NCI-H1048 (cell line): ENCODE data around the gene ZNF641.
"Not testable (repeated sequence)": the region's sequence is repeated elsewhere in the genome, so short reads cannot be mapped to it uniquely, and the experiment has no call there.

Experiments used
- DNase-seq: peaks from one replicate; lab custom pipeline; 2025; lab: John Stamatoyannopoulos, UW

The ZNF641 gene

DNA sequence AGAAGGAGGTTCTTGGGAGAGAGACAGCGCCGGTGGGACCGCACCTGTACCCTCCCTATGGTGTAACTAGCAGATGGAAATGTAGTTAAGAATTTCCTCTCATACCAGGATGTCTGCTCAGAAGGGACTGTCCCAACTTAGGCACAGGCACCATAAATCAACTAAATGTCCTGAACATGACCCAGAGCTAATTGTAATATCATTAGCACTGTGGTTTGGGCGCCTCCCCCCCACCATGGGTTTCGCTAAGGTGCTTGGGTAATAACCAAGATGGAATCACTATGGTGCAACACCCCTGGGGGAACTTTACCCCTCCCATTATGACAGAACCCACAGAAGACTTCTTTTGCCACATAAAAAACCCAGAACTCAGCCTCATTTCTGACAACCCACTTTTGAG, 15.9 kb downstream of the ZNF641 start:
- no peak for DNase-seq

DNA sequence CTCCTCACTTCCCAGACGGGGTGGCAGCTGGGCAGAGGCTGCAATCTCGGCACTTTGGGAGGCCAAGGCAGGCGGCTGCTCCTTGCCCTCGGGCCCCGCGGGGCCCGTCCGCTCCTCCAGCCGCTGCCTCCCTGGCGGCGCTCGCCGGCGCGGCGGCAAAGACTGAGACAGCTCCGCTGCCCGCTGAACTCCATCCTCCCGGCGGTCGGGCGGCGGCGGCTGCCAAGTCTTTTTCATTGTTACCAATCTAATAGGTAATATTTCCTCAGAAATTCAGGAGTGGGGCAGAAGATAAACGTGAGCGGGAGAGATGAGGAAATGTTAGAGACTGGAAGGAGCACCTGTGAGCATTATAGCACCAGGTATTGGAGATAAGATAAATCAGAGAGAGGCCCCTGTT, 17.0 kb downstream of the ZNF641 start:
- not testable (repeated sequence) for DNase-seq

DNA sequence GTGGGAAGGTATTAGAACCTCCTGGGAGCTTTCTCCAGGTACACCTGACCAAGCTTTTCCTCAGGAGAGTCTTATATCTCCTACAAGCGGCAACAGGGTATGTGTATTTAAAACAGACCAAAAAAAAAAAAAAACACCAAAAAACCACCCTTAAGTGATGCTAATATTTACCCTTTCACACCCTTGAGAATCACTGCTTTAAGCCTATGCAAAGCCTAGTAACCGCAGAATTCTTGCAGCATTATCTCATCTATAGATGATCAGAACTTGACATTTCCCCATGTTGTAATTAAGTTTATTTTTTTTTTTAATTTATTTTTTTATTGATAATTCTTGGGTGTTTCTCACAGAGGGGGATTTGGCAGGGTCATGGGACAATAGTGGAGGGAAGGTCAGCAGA, 19.3 kb downstream of the ZNF641 start:
- DNase-seq: no peak

DNA sequence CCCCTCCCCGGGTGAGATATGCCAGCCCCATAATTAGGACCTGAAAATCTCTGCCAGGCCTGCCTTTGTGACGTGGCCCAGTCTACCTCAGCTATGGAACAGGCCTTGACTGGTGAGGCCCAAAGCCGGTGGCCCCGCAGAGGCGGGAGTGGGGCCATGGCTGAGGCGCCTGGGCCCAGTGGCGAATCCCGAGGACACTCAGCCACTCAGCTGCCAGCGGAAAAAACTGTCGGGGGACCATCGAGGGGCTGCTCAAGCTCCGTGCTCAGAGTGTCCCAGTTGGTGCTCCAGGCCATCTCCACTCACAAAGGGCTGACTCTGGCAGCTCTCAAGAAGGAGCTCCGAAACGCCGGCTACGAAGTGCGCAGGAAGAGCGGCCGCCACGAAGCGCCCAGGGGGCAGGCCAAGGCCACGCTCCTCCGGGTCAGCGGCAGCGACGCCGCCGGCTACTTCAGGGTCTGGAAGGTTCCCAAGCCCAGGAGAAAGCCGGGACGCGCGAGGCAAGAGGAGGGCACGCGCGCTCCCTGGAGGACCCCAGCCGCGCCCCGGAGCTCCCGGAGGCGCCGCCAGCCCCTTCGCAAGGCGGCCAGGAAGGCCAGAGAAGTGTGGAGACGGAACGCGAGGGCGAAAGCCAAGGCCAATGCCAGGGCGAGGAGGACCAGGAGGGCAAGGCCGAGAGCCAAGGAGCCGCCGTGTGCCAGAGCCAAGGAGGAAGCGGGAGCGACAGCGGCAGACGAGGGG, 21.4 kb downstream of the ZNF641 start:
- DNase-seq: no peak

DNA sequence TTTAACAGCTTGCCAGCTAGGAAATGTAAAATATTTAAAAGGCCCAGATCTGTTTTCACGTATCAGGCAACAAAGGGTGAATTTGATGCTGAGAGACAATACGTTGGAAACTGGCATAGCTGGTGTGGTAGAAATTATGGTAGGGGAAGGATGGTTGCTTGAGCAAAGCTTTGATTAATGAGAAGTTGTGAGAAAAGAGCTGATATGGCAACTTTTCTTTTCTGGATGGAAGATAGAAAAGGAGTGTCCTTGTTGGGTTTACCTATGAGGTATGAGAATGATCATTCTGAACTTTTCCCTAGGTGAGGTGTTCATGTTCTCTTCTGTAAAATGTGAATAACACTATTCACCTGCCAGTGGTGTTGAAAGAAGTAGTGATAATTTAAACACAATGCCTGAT, 34.2 kb downstream of the ZNF641 start:
- DNase-seq: no peak

DNA sequence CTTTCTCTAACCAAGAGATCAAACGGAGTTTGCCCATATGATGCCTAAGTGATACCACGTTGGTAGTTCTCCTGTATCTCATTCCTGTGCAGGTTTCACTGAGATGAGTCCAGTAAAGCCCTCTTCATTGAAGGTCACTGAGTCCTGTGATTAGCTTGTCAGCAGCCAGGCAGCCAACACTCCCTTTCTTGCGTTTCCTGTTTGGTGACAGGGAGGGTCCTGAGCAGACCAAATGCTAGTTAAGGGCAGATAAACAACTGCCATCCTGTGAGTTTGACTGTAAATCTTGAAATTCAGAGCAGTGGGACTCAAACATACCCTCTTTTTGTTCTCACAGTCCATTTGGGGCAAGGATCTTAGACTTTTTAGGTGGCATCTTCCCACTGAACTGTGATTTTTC, 39.4 kb downstream of the ZNF641 start:
- DNase-seq: no peak

DNA sequence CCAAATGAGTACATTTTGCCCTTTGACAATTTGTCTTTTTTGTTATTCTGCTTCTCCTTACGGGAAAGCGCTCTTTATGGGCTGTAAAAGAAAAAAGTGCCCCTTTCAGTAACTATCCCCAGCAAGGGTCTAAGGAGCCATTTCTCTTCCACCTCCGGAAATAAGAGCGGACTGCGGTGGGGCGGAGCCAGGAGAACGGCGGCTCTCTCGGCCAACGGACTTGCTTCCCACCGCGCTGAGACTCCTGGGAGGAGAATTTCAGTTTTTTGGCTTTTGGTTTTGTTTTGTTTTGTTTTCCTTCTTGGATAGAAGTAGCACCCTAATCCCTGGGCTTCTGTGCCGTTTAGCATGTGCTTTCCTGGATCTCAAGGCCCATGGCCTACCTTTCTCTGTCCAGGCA, 43.5 kb downstream of the ZNF641 start:
- DNase-seq: no peak

DNA sequence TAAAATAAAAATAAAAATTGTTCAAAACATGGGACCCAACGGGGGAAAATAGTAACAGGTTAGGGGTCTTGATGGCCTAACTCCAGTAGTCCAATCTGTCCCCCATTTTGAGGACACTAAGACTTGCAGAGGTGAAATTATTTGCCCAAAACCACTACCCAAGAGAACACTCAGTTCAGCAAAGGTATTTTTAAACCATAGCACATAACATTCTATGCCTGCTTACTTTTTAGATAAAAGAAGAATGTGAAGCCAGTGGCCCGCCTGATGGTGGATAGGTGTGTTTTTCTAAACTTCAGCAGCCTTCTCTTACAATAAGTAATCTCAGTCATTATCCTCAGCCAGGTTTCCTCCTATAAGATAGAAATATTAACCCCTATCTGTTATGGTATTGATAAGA, 45.5 kb downstream of the ZNF641 start:
- DNase-seq: no peak

DNA sequence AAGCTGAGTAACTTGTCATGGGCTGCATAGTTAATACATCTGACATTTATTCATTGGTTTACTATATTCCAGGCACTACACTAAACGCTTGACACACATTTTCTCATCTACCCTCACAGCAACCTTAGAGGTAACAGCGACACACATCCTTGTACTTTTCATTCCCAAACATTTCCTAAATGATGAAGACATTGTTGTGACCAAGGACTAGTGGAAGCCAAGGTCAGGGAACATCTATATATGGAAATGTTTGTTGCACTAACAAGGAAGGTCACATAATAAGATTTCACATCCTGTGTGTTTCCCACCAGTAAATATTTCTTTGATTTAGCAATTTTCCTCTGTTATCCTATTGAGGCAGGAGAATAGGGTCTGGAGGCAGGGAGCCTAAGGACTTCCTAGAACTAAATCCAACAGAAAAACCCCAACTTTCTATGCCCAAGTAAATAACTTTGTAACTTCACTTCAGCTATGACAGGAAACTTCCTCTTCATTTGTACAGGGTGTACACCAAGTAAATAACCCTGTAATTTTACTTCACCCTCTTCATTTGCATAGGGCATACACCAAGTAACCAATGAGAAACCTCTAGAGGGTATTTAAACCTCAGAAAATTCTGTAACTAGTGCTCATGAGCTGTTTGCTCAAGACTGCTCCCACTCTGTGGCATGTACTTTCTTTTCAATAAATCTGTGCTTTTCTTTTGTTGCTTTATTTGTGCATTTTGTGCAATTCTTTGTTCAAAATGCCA, 48.4 kb downstream of the ZNF641 start:
- no peak for DNase-seq

DNA sequence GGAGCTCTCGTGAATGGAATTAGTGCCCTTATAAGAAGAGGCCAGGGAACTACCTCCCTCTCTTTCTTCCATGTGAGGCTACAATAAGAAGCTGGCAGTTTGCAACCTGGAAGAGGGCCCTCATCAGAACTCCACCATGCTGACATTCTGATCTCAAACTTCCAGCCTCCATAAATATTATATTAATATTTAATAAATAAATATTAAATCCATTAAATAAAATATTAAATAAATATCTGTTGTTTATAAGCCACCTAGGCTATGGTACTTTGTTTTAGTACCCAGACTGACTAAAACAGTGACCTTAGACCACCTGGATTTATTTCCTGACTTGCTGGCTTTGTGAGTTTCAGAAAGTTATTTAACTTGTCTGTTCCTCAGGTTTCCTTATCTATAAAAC, 49.9 kb downstream of the ZNF641 start:
- DNase-seq: no peak

DNA sequence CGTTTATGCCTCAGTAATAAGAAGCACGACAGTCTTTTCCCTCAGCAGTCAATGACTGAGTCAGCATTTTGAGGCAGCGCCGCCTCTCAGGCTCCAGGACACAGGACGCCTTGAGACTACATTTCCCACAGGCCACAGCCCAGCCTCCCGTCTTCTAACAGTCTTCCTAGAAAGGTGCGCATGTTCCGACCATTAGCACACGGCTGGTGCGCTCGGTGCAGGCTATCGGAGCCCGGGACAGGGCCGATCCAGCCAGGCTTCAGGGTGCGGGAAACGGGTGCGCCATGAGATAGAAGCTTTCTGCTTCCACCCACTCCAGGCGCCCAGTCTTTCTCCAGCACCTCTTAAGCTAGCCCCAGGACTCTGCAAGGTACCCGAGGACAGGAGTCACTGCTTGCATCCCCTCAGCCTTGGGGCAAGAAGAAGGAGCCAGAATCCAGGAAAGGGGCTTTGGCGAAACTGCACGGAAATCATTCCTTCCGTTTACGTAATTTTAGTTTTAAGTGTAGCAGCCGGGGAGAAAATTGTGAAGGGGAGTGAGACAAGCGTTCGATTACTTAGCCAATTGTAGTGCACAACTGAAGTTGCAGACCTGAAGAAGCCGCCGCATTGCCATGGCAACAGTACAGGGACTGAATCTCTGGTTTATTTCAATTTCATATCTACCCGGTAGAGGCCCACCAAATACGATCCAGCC, 54.0 kb downstream of the ZNF641 start:
- DNase-seq: no peak

DNA sequence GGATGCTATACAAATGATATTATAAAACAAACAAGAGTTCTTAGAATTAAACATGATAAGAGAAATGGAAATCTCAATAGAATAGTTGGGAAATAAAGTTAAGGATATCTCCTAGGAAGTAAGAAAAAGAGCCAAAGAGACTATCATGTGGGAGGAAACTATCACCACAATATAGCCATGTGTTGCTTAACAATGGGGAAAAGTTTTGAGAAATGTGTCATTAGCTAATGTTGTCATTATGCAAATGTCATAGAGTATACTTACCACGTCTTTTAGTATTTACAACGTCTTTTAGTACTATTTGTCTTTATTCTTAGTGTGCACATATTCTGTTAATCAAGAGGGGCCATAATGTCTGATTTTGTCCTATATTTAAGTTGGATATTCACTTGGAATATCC, 58.7 kb downstream of the ZNF641 start:
- no peak for DNase-seq

DNA sequence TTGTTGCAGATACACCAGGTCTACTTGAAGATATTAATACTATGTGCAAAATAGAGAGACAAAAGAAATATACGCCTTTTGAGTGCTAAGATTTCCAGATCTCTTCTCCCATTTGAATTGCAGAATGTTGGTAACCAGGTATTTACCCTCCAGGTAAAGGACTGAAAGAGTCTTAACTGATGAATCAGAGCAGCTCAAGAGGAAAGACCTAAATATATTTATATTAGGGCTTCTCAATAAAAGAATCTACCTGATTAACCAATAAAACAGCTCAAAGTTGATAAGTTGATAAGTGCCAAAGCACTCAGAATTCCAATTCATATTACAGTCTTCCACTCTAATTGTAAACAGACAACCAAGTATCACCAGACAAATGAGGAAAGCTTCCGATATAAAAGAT, 59.2 kb downstream of the ZNF641 start:
- no peak for DNase-seq

DNA sequence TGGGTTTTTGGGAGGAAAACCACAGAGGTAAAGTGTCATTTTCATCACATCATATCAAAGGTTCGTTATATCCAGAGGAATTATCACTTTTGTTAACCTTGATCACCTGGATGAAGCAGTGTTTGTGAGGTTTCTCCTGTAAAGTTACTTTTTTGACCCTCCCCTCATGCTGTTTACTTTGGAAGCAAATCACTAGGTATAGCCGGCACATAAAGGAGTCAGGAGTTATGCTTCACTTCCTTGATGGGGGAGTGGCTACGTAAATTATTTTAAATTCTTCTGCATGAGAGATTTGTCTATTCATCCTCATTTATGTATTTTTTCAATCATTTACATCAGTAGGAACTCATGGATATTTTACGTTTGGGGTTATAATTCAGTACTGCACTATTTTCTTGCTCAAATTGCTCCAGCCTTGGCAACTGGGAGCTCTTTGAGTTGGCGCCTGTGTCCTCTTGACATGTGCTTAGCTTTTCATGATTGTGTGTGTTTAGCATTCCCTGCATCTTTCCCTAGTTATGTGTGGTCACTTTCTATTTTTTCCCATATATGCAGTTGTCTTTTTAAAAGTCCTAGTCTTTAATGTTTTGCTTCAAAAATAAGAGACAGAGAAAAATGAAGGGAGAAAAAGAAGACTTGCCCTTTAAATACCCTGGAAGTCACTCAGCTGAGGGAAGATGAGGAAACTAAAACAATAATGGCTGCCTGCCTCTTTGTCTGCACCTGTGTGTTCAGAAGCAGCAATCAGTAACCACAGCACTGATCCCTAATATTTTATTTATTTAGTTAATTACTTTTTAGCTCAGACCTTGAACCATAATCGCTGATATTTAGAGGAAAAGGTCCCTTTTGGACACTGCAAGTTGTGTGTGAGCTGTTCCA, 62.1 kb downstream of the ZNF641 start:
- no peak for DNase-seq
